Activated CD4-positive, alpha-beta T cell treated with anti-CD3 and anti-CD28 coated beads for 48 hours (primary cell): ENCODE measurements around the gene WASF3.
"Not testable (repeated sequence)": the region's sequence is repeated elsewhere in the genome, so short reads cannot be mapped to it uniquely, and the experiment has no call there.

Experiments
- DNase-seq: peaks from one replicate; pipeline ENCODE4 v3.0.0-alpha.2; 2020

Gene WASF3

GRCh38 chr13:26590951-26591350, 33.5 kb downstream of the WASF3 start:
- no peak for DNase-seq

DNA sequence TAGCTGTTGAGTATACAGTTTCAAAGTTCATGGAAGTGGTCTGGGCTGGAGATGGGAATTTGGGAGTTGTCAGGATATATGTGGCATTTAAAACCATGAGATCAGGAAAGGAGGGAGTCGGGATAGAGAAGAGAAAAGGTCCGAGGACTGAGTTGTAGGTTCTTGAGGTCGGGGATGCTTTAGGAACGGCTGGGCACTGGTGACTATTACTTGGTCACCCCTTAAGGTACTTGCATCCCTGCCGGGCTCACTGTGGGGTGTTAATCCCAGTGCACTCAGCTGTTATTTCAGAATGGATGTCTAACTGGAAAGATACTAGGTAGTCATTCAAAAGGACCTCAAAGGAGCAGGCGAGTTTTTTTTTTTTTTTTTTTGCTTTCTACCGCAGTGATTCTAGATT, 34.2 kb downstream of the WASF3 start:
- no peak for DNase-seq

DNA sequence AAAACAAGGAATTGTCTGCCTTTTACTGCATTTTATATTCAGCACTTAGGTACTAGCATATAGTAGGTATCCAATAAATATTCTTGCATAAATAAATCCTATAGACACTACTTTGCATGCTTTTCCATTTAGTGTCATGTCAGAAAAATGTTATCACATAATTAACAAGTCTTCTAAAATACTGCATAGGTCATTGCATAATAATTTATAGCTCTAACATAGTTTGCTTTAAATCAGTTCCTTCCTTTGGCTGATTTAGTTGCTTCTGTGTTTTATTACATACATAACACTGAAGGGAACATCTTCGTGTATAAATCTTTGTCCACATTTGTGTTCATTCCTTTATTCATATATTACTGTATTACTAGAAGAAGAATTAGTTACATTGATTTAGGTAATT, 36.2 kb downstream of the WASF3 start:
- DNase-seq: no peak

DNA sequence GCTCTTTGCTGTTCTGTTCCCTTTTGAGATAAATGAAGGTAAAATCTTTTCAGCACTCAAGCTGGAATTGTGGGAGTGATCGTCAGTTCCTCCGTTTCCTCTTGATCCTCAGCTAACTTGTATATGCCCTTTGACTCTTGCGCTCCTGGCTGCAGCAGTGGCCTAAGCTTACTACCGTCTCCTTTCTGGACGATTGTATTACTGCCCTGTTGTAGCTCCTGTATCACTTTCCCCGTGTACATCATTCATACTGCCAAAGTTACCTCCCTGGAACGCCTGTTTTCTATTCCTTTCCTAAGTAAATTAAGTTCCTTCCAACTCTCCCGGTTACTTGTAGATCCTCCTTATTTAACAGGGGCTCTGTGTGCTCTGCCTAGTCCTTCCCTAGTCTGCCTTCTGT, 36.9 kb downstream of the WASF3 start:
- no peak for DNase-seq

- no peak for DNase-seq
These were observed 39.0 kb downstream of the WASF3 start for GRCh38 chr13:26596458-26596857.

- no peak for DNase-seq
These were observed 41.9 kb downstream of the WASF3 start for GRCh38 chr13:26599403-26599802.

GRCh38 chr13:26599860-26600259, 42.4 kb downstream of the WASF3 start:
- no peak for DNase-seq

GRCh38 chr13:26600343-26600742, 42.9 kb downstream of the WASF3 start:
- DNase-seq: no peak

DNA sequence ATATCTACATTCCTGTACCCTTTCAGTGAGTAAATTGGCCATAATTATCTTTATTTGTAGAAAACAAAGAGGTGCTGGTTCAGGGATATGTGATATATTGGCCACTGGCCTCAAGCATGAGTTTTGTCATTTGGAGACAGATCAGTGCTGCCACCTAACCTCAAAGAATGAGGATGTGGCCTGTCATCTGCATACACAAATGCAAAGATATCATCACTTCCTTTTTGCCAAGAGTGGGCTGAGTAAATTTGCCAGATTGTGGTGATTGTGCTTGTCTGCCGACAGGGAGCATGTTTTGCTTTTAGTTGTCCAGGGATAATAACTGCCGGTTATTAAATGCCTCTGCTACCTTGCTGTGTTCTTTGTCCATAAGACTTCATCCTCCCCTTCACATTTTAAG, 44.2 kb downstream of the WASF3 start:
- DNase-seq: no peak

DNA sequence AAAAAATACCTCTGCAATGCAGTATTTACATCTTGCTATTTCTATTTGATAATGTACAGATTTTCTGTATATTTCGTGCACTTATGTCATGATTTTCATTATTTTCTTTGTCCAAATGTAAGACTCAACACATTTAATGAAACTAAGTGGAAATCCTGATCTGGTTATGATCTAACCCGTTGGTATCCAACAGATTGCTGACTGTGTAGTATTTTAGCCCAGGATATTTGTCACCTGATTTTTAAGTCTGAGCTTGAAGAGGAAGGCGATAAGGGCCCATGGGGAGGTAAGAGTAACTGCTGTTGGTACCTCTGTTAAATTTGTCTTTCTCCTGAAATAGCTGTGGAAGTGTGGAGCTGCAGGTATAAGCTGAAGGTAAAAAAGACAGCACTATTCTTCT, 45.3 kb downstream of the WASF3 start:
- no peak for DNase-seq

DNA sequence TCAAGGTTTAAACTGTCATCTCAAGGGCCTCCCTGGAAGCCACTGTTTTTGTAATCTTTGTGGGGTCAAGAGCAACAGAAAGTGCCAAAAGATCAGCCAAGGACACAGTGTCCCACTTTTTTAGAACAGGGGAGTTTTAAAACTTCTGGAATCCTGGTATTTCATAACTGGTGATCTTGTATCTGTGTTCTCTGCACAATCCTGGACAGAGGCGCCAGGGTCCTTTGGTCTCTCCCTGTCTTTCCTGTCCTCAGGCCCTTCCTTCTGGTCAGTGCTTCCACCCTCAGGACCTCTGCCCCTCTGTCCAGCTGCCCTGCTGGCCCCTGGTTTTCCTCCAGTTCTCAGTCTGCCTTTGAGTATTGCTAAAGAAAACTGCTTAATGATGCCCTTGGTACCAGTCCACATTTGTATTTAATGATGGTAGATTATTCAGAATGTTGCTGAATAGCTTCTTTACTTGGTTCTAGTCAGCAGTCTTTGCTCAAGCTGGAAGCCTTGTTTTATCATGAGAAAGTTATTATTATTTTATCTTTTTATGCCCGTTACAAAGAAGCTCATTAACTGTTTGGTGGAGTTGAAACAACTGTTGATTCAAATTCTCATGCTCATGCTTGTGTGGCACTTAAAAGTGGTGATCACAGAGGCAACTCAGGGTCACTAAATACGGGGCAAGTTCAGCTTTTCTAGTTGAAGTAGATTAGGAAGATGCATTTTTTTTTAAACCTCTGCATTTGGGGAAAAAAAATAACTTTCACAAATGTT, 47.5 kb downstream of the WASF3 start:
- DNase-seq: no peak

GRCh38 chr13:26605845-26606244, 48.4 kb downstream of the WASF3 start:
- DNase-seq: no peak

DNA sequence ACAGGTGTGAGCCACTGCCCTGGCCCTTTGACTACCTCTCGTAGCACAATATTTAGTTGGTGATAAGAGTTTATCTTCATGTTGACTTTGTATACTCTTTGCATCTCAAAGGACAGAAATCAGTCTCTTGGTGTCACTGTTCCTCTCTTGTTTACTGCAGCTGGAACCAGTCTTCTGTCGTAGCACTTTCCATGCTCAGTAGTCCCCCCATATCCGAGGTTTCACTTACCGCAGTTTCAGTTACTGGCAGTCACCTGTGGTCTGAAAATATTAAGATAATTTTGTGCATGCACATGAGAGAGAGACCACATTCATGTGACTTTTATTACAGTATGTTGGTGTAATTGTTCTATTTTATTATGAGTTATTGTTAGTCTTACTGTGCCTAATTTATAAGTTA, 49.1 kb downstream of the WASF3 start:
- DNase-seq: no peak

DNA sequence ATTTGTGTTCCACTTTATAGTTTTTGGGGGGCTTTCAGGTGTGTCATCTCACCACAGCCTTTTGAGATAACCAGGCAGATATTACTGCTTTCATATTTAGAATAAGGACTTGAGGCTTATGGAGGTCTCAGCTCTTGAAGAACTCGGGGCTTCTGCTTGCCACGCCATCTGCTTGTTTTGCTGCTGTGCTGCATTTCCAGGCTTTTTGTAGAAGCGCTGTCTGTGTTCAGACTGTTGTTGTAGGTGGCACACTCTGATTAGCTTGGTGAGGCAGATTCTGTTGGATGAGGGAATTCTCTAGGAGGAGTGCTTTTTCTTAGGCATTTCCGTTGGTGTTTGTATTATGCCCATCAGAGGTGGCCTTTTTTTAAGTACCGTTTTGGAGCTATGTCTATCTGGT, 57.2 kb downstream of the WASF3 start:
- DNase-seq: no peak

GRCh38 chr13:26616126-26616525, 58.6 kb downstream of the WASF3 start:
- no peak for DNase-seq

GRCh38 chr13:26618726-26619125, 61.2 kb downstream of the WASF3 start:
- DNase-seq: no peak

GRCh38 chr13:26619358-26619757, 61.9 kb downstream of the WASF3 start:
- DNase-seq: no peak

DNA sequence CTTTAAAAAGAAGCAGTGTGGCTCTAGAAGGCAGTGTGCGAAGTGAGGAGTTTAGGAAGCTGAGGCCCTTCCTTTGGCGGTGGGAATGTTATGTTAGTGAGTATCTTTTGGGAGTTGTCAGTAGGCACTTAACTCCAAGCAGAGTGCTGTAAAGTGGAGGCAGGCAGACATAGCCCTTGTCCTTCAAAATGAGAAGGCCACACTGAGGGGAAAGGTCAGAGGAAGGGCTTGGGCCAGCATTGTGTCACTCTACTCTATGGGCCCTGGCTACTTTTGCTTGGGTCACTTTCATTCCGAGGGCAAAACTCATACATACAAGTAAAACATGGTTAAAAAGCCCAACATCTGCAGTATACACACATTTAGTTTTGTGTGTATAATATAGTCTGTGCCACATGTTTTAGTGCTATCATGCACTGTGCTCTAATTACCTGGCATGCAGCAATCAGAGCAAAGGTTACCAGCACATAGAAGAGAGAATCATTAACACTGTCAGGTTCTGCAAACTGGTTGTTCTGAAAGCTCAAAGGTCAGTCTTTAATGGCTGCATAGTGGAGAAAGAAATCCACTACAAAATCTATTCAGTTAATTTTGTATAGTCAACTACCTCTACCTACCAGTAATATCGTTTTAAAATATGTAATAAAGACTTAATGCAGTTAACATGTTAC, 64.4 kb downstream of the WASF3 start:
- DNase-seq: no peak

DNA sequence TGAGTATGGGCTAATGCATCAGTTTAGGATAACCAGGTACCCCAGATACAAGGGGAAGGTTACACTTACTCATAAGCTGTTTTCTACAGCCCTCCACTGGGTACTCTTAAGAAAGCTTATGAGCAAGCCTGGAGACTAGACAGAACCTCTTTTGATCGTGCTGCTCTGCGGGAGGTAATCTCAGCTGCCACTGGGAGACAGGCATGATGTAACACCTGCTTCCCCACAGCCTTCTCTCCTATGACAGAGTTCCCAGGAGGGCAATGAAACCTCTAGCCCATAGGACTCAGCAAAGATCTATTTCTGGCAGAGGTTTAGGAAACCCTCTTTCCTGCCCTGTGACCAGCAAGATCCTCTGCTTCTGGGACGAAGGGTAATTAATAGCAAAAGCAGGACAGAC, 65.6 kb downstream of the WASF3 start:
- no peak for DNase-seq

- no peak for DNase-seq
These were observed 67.1 kb downstream of the WASF3 start for GRCh38 chr13:26624572-26624971.

- DNase-seq: no peak
These were observed 68.8 kb downstream of the WASF3 start for GRCh38 chr13:26626271-26626670.

DNA sequence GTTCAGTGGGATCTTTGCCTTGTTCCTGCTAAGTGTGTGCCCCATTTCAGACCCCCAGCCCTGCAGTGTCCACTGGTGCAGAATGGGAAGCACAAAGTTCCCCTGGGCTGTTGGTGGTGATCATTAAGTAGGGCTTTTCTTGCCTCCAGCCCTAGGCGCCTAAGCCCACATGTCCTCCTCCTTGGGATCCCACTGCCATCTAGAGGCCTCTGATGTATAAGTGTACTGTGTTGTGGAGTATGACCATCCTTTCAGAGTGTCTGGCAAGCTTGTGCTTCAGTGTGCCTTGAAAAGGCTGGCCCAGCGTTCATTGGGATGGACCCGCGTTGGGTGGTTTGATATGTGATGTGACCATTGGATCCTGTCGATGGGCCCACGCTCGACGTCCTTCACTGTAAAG, 71.2 kb downstream of the WASF3 start:
- peak; percentile 5 for DNase-seq

DNA sequence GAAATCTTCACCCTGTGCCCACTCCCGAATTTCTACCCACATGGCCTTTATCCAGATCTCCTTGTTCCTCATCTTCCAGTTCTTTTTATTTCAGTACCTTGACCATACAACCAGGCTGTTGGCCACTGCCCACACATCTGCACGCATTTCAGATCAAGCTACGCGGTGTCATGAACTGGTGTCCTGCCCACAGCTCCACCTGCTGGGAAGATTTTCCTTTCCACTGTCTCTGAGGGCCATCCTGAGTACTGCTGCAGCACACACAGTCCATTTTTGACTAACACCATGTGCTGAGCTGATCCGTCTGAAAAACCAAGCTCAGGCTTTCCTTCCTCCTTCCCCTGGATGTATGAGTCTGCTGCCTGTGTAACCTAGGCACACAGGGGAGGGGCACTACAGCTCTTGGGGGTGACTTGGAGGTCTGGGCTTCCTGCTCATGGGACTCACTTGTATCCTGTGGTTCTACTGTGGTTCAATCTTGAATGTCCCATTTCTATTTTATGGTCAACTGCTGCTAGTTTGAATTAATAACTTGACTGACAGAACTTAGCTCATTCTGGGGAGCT, 71.9 kb downstream of the WASF3 start:
- peak; percentile 7 for DNase-seq

DNA sequence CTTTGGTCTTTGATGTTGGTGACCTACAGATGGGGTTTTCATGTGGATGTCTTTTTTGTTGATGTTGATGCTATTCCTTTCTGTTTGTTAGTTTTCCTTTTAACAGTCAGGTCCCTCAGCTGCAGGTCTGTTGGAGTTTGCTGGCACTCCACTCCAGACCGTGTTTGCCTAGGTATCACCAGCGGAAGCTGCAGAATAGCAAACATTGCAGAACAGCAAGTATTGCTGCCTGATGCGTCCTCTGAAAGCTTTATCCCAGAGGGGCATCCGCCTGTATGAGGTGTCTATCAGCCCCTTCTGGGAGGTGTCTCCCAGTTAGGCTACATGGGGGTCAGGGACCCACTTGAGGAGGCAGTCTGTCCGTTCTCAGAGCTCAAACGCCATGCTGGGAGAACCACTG, 78.2 kb downstream of the WASF3 start:
- DNase-seq: not testable (repeated sequence)
